CD4-positive, alpha-beta T cell treated with Interferon alpha-2 for 1 hour (primary cell): Measurements from ENCODE around the gene KIF26A.

Source experiments
- DNase-seq, 2 donors: peaks; one replicate each; pipeline ENCODE4 v3.0.0-alpha.2; 2020 to 2022

The KIF26A gene

DNA sequence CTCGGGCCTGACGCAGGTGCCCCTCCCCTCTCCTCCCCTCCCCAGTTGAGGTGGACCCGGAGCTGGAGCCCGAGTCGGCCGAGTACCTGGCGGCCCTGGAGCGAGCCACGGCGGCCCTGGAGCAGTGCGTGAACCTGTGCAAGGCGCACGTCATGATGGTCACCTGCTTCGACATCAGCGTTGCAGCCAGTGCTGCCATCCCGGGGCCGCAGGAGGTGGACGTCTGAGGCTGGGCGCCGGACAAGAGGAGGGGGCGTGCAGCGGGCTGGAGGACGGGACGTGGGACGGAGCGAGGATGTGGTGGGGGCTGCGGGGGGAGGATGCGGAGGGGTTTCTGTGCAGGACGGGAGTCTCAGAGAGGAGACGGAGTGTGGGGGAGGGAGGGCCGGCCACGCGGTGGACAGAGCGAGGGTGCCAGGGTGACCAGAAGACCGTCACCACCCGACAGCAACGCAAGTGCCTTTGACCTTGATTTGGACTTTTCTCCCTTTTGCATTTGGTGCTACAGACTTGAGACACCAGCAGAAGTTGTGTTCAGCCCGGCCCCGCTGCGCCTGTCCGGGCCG is 41.3 kb downstream of the KIF26A start:
- DNase-seq = no peak

DNA sequence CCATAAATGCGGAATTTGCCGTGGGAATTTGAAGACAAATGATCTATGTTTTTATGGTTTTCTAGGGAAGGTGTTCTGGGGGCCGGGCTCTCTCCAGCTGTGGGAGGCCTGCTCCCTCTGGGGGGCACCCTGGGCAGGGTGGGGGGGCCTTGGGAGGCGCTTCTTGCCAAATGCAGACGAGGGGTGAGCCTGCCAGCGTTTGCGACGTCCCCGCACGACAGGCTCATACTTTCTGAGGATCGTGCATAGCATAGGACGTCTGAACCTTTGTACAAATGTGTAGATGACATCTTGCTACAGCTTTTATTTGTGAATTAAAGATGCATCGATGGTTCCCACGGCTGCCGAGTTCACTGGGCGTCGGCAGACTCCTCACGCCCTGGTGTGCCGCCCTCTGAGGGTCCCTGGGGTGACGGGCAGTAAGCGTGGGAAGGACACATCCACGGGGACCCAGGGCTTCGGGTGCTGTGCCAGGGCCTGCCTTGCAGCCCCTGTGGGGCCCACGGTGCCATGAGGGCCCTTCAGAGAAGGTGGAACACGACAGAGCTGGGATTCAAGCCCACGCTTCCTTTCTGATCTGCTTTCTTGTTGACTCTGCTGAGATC is 42.3 kb downstream of the KIF26A start:
- no peak for DNase-seq

DNA sequence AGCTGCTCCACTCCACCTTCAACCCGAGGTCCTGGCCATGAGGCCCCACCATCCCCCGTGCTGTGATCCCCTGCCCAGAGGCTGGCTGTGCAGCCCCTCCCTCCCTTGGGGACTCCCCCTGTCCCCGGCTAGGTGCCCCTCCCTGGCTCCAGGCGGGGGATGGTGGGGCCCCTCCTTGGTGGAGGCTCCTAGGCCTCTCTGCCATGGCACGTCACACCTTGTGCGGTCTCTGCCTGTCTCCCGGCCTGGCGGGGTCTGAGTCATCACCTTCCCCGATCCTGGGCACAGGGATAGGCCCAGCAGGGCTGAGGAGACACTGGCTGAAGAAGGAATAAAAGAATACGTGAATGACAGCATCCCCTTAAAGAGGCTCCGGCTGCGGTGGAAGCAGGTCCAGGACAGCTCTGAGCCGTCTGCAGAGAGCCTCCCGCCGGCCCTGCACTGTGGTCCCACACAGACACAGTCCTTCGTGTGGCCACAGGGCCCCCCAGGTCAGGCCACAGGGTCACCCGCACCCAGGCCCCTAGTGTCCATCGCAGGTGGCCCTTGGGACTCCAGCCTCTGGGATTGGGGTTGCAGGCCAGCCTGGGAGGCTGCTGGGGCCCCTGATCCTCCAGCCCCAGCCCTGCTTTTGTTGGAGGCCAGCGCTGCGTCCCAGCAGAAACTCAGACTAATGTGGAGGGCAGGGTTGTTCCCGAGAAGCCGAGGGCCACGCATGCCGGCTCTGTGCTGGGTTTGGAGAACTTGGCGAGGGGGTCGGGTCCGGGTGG is 43.6 kb downstream of the KIF26A start:
- DNase-seq = no peak

GRCh38 chr14:104182857-104183425 is 44.6 kb downstream of the KIF26A start:
- no peak for DNase-seq

DNA sequence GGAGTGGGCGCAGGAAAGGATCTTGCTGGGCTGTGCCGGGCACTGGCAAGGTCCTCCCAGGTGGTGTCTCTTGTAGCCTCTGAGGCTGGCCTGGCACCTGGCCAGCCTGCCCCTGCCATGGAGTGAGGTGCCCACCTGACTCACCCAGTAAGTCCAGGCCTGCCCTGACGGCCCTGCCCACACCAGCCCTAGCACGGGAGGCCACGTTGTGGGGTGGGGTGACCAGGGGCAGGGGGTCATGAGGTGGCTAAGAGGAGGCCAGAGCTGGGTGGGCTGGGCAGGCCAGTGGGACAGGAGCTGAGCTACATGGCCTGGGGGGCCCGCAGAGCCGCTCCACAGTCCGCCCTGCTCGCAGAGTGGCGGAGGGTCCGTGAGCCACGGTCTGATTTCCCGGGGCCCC is 45.4 kb downstream of the KIF26A start:
- DNase-seq = no peak

DNA sequence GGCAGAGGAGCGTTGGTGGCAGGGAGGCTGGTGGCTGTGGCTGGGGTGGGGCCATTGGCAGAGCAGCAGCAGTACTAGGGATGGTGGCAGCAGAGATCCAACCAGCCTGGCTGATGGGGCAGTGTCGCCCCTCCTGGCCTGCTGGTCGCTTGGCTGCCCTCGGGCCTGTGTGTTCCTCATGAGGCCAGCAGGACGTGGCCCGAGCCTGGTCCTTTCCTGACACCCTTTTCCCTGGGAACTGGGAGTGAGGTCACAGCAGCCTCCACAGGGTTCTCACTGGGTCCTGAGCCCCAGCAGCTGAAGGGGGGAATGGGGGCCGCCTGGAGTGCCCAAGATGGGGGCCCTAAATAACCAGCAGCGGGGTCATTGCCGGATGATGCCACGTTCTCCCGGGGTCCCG is 46.1 kb downstream of the KIF26A start:
- no peak for DNase-seq

- DNase-seq = no peak
These were observed 46.6 kb downstream of the KIF26A start for GRCh38 chr14:104184911-104185499.

- no peak for DNase-seq
These were observed 47.6 kb downstream of the KIF26A start for GRCh38 chr14:104185916-104186495.

GRCh38 chr14:104186575-104186974 is 48.2 kb downstream of the KIF26A start:
- no peak for DNase-seq

GRCh38 chr14:104187121-104187889 is 48.9 kb downstream of the KIF26A start:
- DNase-seq = no peak

- no peak for DNase-seq
These were observed 49.7 kb downstream of the KIF26A start for GRCh38 chr14:104187931-104188726.

- no peak for DNase-seq
These were observed 50.5 kb downstream of the KIF26A start for GRCh38 chr14:104188727-104189400.

DNA sequence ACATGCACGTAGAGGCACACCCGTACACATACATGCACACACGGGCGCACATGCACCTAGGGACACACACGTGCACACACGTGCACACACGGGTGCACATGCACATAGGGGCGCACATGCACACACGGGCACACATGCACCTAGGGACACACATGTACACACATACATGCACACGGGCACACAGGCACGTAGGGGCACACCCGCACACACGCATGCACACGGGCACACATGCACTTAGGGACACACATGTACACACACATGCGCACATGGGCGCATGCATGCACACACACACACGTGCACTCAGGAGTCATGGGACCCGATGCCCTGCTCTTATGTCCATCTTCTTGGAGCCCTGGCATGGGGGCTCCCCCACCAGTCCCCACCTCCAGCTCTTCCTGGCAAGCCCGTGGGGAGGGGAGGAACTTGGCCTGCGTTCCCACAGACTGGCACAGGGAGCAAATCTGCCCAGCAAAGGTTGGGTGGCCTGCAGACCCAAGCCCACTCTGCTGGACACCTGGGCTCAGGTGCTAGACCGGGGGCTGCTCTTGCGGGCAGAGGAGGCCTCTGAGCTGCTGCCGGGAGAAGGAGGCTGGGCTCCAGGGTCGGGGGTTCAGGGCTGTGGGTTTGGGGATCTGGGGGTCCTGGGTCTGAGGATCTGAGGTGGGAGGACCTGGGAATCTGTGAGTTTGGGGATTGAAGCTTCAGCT is 51.4 kb downstream of the KIF26A start:
- no peak for DNase-seq

GRCh38 chr14:104190396-104191000 is 52.1 kb downstream of the KIF26A start:
- no peak for DNase-seq

- DNase-seq = no peak
These were observed 53.1 kb downstream of the KIF26A start for GRCh38 chr14:104191409-104191997.

- no peak for DNase-seq
These were observed 53.9 kb downstream of the KIF26A start for GRCh38 chr14:104192146-104192882.

DNA sequence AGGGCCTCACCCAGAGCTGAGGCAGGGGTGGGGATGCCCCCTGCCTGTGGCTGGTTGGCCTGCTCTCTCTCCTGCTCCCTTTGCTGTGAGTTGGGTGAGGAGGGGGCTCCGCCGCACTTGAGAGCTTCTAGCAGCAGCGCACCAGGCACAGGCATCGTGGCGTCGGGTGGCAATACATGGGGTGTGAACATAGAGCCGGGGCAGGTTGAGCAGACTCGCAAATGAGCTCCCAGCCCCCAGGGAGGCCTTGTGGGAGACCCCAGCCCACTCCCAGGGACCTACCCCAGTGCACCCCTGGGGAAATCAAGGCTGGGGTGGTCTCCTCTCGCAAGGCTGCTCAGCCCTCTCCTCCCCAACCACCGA is 54.5 kb downstream of the KIF26A start:
- no peak for DNase-seq

GRCh38 chr14:104194016-104194415 is 55.6 kb downstream of the KIF26A start:
- no peak for DNase-seq

- DNase-seq = no peak
These were observed 56.3 kb downstream of the KIF26A start for GRCh38 chr14:104194716-104195115.
